ES-I3 (cell line): ENCODE data around the gene MBNL1.
A peak's percentile ranks its signal among the peaks of the same experiment; 100 is the strongest.

ENCODE experiments used
- H3K36me3 ChIP-seq: 2 replicates; pipeline ENCODE4 v1.6.1; 2013; ENCODE audit warnings: mild to moderate bottlenecking, low read length, control low read depth, moderate library complexity; ENCODE audit not compliant: insufficient read depth
- H3K4me1 ChIP-seq: 2 replicates; pipeline ENCODE4 v1.6.1; 2013; ENCODE audit warnings: mild to moderate bottlenecking, control low read depth, low read length; ENCODE audit not compliant: insufficient read depth
- H3K9ac ChIP-seq: 2 replicates; pipeline ENCODE4 v1.6.1; 2013; ENCODE audit warnings: low read depth, mild to moderate bottlenecking, low read length, moderate library complexity
- H3K9me3 ChIP-seq: 2 replicates; pipeline ENCODE4 v1.6.1; 2013; ENCODE audit warnings: mild to moderate bottlenecking, low read length, moderate library complexity; ENCODE audit not compliant: control insufficient read depth, insufficient read depth

The MBNL1 gene

GRCh38 chr3:152291238-152291637 lies 22.5 kb downstream of the MBNL1 start:
- no peaks in the 10 kb centered on the region for H3K36me3 ChIP-seq
- no peak overlapping the region for H3K9ac ChIP-seq
- no peaks in the 10 kb centered on the region for H3K9me3 ChIP-seq
- H3K4me1 ChIP-seq: no peaks in the 10 kb centered on the region

- no peaks in the 10 kb centered on the region for H3K9me3 ChIP-seq
- H3K4me1 ChIP-seq: no peaks in the 10 kb centered on the region
- H3K36me3 ChIP-seq: no peaks in the 10 kb centered on the region
- H3K9ac ChIP-seq: no peak overlapping the region
Observed at GRCh38 chr3:152291649-152292066, 22.9 kb downstream of the MBNL1 start.

- no peaks in the 10 kb centered on the region for H3K9me3 ChIP-seq
- H3K4me1 ChIP-seq: no peaks in the 10 kb centered on the region
- no peaks in the 10 kb centered on the region for H3K36me3 ChIP-seq
- no peak overlapping the region for H3K9ac ChIP-seq
Observed at GRCh38 chr3:152292366-152292765, 23.6 kb downstream of the MBNL1 start.

- Histone ChIP-seq H3K4me1 (peaks cover 6% of the 10 kb centered on the region; the same call in 1 of the 2 replicates), H3K9me3 (no peaks in the 10 kb centered on the region), H3K36me3 (no peaks in the 10 kb centered on the region), H3K9ac (no peak overlapping the region)
Observed at GRCh38 chr3:152293347-152294006, 24.7 kb downstream of the MBNL1 start.

- Histone ChIP-seq H3K9ac (no peak overlapping the region), H3K9me3 (no peaks in the 10 kb centered on the region), H3K36me3 (no peaks in the 10 kb centered on the region), H3K4me1 (peaks cover 16% of the 10 kb centered on the region)
Observed at GRCh38 chr3:152295344-152295743, 26.6 kb downstream of the MBNL1 start.

- no peak overlapping the region for H3K9ac ChIP-seq
- peaks cover 19% of the 10 kb centered on the region for H3K4me1 ChIP-seq
- H3K36me3 ChIP-seq: no peaks in the 10 kb centered on the region
- no peaks in the 10 kb centered on the region for H3K9me3 ChIP-seq
Observed at GRCh38 chr3:152295806-152296205, 27.1 kb downstream of the MBNL1 start.

- no peak overlapping the region for H3K9ac ChIP-seq
- no peaks in the 10 kb centered on the region for H3K9me3 ChIP-seq
- H3K4me1 ChIP-seq: peaks cover 19% of the 10 kb centered on the region
- no peaks in the 10 kb centered on the region for H3K36me3 ChIP-seq
Observed at GRCh38 chr3:152296382-152296781, 27.7 kb downstream of the MBNL1 start.

GRCh38 chr3:152296971-152297370 lies 28.2 kb downstream of the MBNL1 start:
- peaks cover 23% of the 10 kb centered on the region for H3K4me1 ChIP-seq
- H3K36me3 ChIP-seq: no peaks in the 10 kb centered on the region
- no peaks in the 10 kb centered on the region for H3K9me3 ChIP-seq
- H3K9ac ChIP-seq: no peak overlapping the region

- no peaks in the 10 kb centered on the region for H3K36me3 ChIP-seq
- peak overlapping the region; percentile 82 for H3K9ac ChIP-seq
- peaks cover 27% of the 10 kb centered on the region for H3K4me1 ChIP-seq
- H3K9me3 ChIP-seq: no peaks in the 10 kb centered on the region
Observed at GRCh38 chr3:152298393-152299248, 29.9 kb downstream of the MBNL1 start.

- Histone ChIP-seq H3K4me1 (peaks cover 27% of the 10 kb centered on the region), H3K9ac (peak overlapping the region; percentile 82), H3K36me3 (no peaks in the 10 kb centered on the region), H3K9me3 (no peaks in the 10 kb centered on the region)
Observed at GRCh38 chr3:152299249-152299976, 30.7 kb downstream of the MBNL1 start.

GRCh38 chr3:152300029-152300731 lies 31.5 kb downstream of the MBNL1 start:
- Histone ChIP-seq H3K9ac (peak overlapping the region; percentile 82; the same call in 1 of the 2 replicates), H3K4me1 (peaks cover 27% of the 10 kb centered on the region), H3K9me3 (no peaks in the 10 kb centered on the region), H3K36me3 (no peaks in the 10 kb centered on the region)

GRCh38 chr3:152301745-152302181 lies 33.0 kb downstream of the MBNL1 start:
- peaks cover 38% of the 10 kb centered on the region for H3K4me1 ChIP-seq
- no peak overlapping the region; the same call in 1 of the 2 replicates for H3K9ac ChIP-seq
- no peaks in the 10 kb centered on the region for H3K36me3 ChIP-seq
- no peaks in the 10 kb centered on the region for H3K9me3 ChIP-seq

GRCh38 chr3:152302521-152303021 lies 33.8 kb downstream of the MBNL1 start:
- H3K9me3 ChIP-seq: no peaks in the 10 kb centered on the region
- peaks cover 42% of the 10 kb centered on the region for H3K4me1 ChIP-seq
- H3K36me3 ChIP-seq: no peaks in the 10 kb centered on the region
- H3K9ac ChIP-seq: peak overlapping the region; percentile 27; the same call in 1 of the 2 replicates

- no peaks in the 10 kb centered on the region for H3K36me3 ChIP-seq
- H3K9me3 ChIP-seq: no peaks in the 10 kb centered on the region
- H3K4me1 ChIP-seq: peaks cover 49% of the 10 kb centered on the region
- no peak overlapping the region for H3K9ac ChIP-seq
Observed at GRCh38 chr3:152304160-152304559, 35.4 kb downstream of the MBNL1 start.
